Activated effector memory CD4-positive, alpha-beta T cell treated with Interleukin-2 at 50 U/mL for 16 hours (primary cell): ENCODE measurements around the gene THRAP3.
A peak's percentile ranks its signal among the peaks of the same experiment; 100 is the strongest.

Experiments
- DNase-seq: peaks from one replicate; pipeline ENCODE4 v3.0.0-alpha.2; 2020

THRAP3 gene

DNA sequence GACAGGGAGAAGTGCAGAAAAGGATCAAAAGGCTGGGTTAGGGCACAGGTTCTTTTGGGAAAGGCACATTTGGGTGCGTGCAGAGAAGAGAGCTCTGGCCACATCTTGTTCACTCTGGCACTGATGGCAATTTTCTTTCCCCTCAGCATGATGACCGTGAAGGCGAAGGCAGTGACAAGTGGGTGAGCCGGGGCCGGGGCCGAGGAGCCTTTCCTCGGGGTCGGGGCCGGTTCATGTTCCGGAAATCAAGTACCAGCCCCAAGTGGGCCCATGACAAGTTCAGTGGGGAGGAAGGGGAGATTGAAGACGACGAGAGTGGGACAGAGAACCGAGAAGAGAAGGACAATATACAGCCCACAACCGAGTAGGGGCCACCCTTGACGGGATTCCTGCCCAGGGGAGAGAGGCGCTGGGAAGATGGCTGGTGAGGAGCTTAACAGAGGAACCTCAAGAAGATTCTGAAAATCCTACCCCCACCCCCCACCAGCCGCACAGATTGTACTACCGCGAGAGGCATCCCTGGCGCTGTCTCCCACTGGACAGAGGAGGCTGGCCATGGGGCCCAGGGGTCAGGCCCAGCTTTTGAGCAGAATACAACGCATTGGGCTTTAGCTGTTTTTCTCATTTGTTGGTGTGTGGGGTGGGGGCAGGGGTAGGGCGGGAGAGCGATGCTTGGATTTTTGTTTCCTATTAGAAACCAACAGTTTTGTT, 79.6 kb downstream of the THRAP3 start:
- no peak for DNase-seq

DNA sequence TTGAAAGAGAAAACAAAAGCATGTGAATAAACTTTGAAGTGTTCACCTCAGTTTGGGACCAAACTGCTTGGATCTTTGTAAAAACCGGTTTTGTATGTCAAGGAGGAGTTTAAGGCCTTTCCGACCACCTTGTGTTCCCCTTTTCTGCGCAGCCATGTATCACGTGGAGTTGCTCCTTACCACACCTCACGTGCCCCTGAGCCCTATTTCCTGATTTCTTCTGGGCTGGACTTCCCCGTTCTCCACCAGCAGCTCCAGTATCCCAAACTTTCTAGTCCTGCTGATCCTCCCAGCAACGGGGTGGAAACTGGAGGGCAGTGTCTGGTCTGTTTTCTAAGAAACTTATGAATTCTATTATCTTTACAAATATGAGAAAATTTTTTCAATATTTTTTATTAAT, 80.3 kb downstream of the THRAP3 start:
- no peak for DNase-seq

DNA sequence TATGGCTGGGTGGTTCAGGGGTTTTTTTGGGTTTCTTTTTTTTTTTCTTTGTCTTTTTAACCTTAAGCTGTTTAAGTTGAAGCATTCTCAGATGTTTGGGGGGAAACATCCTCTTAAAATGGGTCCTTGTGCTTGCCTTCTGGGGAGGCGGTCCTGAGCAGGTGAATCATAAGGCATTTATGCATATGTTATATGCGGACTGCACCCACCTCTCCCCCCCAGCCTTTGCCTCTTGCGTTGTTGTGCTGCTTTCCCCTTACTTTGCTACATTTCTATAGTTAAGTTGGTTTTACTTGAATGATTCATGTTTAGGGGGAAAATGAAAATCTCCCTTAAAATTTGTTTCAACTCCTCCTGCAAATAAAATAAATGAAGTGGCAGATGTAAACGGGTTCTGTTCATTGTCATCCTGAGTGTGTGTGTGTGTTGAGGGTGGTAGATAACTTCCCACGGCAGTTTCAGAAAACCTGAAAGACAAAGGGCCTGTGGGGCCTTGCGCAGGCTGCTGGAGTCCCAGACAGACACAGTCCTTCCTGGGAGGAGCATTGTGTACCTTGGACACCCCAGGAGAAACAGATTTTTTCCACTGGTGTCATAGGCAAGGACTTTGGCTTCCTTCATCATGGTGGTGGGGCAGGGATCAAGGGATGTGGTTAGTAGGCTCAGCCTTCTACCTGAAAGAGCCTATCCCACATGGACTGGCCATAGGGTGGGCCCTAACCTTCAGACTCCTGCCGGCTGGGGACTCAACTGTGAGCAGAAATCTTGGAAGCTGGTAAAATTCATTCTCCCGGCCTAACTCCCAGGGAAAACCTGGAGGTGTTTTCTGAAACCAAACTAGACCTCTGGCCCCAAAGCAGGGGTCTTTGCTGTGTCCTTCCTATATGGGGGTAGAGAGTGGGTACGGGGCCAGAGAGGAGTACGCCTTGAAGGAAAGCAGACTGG, 81.0 kb downstream of the THRAP3 start:
- DNase-seq = no peak

DNA sequence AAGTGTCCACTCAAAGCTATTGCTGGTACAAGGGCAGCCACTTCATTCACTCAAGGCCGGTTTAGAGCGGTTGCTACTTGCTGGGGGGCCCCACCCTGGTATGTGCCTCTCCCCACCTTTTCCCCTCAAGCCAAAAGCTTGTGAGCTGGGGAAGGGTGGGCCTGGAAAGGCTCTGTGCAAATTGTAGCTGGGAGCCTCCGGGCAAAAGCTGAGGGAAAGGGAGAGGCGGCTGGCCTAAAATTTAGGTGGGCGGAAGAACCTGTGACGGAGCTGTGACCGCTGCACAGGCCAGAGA, 81.6 kb downstream of the THRAP3 start:
- DNase-seq = no peak

DNA sequence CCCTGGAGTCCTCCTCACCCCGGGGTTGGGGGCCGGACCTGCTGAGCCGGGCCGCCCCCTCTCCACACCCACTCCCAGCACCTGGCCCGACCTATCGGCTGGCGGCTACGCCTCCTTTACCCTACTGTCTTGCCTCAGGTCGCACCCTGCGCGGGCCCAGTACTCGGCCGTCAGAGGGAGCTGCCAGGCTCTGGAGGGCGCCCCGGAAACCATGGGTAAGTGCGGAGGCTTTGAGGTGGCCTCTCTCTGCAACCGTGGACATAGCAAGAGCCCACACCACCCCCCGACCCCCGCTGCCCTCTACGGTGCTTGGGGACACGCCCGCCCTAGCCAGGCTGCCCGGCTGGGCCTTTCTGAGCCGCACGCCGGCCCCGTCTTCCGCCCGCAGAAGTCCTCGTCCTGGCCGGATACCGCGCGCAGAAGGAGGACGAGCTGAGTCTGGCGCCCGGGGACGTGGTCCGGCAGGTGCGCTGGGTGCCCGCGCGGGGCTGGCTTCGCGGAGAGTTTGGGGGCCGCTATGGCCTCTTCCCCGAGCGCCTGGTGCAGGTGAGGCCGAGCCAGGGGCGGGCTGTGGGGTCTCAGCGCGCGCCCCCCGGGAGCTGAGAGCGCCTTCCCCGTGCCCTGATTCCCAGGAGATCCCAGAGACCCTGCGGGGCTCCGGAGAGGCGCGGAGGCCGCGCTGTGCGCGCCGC, 82.1 kb downstream of the THRAP3 start, which contains the start of gene SH3D21:
SH3D21 (plus strand) TSS at position 159 of the 692 bp plus-strand sequence; CDS start at position 212, 53 bp downstream.
- peak; percentile 33 for DNase-seq

DNA sequence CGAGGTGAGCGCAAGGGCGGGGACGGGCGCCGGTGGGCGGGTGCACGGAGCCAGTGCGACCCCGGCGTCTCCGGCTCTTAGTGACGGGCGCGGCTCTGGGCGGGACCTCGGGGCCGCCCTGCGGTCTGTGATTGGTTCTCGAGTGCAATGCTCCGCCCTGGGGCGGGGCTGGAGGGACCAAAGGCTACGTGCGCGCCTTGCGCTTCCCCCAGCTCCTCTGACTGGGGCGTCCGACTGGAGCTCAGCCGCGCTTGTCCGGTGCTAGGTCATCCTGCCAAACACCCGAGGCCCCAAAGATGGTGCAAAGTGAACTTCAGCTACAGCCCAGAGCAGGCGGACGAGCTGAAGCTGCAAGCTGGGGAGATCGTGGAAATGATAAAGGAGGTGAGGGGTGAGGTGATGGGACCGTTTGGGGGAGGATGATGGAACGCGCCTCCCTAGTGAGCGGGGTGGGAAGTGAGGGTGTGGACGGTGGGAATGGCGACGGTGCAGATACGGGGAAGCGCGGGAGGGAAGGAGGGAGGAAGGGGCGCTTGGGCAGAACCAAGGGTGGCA, 82.7 kb downstream of the THRAP3 start:
- peak; percentile 92 for DNase-seq

DNA sequence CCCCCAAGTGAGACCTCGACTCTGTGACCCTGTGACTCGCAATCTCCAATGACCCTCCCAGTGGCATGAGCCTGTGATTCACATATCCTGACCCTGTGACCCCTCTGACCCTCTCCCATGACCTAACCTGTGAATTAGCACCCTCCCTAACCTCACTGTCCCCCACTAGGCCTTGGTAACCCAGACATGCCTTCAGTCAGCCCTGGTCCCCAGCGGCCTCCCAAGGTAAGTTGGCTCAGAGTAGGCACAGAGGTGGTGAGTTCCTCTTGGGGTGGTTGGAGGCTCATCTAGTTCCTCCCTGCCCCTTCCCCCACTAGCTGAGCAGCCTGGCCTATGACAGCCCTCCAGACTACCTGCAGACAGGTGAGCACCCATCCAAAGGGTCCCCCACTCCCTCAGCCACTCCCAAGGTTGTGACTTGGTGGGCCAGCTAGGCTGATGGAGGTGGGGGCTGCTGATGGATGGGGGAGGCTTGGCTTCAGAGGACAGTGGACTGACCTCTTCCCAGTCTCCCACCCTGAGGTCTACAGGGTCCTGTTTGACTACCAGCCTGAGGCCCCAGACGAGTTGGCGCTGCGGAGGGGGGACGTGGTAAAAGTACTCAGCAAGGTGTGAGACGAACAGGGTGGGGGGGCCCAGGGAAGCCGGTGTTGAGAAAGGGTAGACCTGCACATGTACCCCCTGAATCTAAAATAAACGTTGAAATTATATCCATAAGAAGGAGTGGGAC, 83.5 kb downstream of the THRAP3 start:
- DNase-seq = no peak

DNA sequence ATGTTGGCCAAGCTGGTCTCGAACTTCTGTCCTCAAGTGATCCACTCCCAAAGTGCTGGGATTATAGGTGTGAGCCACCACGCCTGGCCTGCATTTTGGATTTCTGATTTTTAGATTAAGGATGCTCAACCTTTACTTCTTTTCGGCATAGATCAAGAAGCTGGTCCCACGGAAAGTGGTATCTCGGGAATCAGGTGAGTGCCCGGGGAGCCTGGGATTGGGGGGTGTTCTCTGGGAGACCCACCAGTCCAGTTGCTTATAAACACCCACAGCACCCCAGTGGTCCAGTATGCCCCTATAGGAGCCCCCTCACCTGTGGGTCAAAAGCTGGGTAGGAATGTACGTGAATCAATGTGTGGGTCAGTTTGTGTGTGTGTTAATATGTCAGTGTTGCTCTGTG, 85.2 kb downstream of the THRAP3 start:
- no peak for DNase-seq

DNA sequence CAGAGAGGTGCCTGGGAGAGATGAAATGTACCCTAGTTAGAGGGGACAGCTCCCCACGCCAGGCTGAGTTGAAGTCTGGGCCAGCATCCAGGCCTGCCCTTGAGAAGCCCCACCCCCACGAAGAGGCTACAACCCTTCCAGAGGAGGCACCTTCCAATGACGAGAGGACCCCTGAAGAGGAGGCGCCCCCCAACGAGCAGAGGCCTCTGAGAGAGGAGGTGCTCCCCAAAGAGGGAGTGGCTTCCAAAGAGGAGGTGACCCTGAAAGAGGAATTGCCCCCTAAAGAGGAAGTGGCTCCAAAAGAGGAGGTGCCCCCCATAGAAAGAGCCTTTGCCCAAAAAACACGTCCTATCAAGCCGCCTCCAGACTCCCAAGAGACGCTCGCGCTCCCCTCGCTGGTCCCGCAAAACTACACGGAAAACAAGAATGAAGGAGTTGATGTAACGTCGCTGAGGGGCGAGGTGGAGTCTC, 96.1 kb downstream of the THRAP3 start:
- DNase-seq = no peak

DNA sequence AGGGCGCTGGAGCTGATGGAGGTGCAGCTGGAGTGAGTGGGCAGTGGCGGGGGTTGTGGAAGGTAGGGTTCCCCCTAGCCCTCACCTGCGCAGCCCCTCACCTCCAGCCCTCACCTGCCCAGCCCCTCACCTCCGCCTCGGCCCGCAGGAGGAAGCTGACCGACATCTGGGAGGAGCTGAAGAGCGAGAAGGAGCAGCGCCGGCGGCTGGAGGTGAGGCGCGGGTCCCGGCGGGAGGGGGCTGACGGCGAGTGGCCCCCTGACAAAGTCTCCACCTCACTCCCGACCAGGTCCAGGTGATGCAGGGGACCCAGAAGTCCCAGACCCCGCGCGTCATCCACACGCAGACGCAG, 96.5 kb downstream of the THRAP3 start:
- no peak for DNase-seq

DNA sequence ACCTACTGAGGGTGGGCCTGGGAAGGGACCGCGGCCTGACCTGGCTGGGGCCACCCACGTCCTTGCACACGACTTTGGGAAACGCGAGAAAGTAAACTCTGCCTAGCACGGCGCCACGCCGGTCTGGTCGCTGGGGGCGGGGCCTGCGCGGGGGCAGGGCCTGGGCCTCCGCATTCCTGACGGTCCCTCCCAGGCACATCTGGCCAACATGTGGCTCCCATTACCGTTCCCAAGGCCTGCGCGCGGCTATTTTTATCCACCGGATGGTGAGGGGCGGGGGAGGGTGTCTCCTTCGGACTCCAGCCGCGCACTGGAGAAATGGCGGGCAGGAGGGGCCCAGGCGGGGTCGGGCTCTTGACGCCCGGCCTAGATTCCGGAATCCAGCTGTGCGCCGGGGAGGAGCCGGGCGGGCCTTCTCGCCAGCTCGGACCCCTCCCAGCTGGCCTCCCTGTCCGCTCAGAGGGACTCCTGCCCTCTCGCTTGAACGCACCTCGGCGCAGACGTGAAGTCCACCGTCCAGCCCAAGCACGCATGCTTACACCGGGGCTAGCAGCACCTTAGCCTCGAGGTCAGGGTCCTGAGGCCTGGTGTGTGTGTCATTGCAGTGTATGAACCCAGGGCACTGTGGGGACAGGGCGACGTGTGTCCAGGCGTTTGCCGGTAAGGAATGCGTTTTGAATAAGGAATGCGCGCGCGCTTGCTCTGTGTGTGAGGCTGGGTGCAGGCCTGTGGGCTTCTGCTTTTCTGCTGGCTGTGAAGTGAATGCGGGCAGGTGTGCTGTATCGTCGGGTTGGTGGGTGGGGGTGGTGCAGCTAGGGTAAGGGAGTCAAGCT, 97.1 kb downstream of the THRAP3 start:
- no peak for DNase-seq

DNA sequence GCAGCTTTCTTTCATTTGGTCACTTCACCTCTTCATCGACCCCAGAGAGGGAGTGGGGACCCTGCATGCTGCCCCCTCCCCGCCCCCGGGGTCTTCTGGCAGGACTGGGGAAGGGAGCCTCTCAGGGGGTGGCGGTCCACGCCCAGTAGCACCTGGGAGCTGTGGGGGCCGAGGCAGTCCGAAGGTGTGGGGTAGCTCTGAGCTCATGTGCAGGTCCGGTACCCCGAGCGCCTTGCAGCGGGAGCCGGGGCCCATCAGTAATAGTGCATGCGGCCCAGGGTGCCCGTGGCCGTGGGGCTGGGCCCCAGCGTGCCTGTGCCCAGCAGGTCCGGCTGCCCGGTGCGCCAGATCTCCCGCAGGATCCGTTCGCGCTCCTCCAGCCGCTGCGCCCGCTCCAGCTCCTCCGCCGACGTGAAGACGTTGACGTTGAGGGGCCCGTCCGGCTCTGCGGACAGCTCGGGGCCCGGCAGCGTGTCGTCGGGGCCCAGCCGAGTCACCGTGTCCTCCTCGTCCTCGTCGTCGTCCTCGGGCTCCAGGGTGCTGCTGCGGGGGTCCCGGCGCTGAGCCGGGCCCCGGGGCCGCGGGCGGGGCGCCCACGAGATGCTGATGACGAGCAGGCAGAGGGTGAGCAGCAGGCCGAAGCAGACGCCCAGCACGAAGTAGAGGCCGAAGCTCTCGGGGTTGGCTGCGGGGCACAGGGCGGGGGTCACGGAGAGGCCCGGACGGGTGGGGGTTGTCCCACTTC, 98.0 kb downstream of the THRAP3 start:
- no peak for DNase-seq

DNA sequence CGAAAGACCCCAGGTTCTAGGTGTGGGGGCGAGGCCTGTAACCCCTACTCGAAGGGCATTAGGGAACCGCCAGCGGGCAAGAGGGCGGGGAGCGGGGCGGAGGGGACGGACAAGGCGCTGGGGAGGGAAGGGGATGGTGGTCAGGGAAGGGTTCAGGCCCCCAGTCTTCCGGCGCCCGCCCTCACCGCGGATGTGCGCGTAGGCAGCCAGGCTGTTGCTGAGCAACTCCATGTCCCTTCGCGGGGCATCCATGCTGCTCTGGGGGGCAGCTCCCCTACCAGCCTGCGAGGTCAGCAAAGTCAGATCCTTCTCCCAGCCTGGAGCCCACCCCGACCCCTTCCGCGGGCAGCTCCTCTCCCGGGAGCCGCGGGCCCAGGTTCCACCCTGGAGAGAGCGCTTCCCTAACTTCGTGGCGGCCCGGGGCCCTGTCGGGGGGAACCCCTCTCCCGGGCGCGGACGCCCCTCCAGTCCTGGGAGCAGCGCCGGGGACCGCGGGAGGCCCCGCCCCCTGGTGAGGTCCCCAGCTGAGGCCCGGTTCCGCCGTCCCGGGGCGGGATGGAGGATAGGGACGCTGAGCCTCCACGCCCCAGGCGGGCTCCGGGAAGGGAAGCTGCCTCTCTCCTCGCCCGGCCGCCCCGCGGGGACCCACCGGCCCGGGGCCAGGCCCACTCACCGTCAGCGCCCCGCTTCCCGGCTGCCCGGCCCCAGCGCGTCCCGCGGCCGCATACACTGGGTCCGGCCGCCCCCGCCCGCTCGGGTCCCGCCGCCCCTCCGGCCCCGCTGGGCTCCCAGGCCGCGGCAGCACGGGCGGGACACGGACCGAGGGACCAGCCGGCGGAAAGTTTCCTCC, 98.8 kb downstream of the THRAP3 start:
- DNase-seq = peak; percentile 8

DNA sequence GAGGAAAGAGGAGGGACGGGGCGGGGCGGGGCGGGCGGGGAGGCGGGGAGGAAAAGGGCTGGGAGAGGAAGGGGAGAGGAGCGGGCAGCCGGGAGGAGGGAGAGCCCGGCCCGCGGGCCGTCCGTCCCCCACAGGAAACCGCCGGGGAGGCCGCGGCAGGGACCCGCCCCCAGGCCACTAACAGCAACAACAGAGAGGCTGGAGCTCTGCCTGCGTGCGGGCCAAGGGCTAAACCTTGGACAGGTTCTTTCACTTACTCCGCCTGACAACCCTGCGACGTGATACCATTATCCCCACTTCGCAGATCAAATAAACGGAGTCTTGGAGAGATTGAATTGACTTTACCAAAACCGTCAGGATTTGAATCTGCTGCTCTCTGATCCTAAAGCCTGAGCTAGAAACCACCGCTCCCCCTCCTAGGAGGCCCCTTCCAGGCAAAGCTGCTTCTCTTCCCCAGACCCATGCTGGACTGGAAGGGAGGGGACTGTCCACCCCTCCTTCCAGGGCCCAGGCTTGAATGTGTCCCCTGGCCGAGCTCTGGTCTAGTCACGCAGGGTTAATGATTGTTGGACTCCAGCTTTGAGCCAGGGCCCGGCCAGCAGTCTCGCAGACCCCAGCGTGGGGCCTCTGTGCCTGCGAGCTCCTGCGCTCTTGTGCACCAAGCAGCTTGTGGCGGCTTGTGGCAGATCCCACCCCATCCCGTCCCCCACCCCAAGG, 99.6 kb downstream of the THRAP3 start, which contains the start of gene EVA1B:
EVA1B (minus strand) TSS at position 10 of the 717 bp plus-strand sequence. CDS start 608 bp downstream, outside the sequence.
- peak; percentile 35 for DNase-seq

DNA sequence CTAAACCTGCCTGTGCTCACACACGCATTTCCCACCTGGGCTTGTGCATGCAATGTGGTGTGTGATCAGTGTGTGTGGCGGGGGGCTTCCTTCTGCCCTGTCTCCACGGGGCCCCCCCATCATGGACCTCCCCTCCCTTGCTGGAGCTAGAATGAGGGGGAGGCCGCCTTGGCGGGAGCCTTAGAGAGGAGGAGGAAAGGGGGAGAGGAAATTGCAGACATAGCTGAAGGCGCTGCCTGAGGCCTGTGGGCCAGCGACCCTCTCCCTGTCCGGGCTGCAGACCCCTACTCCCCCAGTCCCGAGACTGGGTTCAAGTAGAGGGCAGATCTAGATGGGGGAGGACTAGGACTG, 100.1 kb downstream of the THRAP3 start:
- no peak for DNase-seq

DNA sequence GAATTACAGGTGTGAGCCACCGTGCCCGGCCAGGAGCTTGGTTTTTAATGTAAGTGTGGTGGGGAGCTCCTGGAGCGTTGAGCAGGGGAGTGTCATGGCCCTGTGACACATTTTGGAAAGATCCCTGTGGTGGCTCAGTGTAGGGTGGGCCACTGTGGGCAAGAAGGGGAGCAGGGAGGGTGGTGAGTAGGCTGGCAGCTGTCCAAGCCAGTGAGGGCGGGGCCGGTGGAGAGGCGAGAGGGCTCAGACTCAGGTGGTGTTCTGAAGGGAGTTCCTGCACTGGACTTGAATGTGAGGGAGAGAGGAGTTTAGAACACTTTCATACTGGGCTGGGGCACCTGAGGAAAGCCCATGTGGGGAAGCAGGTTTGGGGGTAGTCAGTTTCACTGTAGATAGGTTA, 102.3 kb downstream of the THRAP3 start:
- DNase-seq = no peak

DNA sequence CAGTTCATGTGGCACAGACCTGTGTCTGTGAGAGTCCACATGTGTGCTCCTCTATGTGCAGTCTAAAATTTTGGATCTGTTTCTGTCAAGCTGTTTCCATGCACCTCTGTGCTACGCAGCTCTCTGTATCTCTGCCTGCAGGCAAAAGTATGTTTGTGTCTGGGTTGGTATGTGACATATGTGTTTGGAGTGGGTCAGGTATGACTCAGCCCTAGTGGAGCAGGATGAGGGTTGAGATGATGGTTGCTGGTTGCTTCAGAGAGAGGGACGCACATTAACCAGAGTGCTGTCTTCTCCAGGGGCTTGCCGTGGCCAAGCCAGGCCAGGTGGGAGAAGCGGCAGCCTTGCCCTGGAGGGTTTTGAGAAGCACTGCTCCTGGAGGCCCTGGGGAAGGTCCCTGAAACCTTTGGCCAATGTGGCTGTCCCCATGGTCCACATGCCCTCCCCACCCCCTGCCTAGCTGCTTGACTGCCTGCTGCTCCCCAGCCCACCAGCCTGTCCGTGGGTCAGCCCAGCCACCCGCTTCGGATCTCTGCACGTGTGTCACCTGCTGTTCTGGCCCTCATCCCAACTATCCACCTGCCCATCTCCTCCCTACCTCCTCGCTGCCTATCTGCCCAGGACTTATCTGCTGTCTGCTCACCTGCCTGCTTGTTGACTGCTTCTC, 103.3 kb downstream of the THRAP3 start:
- no peak for DNase-seq

DNA sequence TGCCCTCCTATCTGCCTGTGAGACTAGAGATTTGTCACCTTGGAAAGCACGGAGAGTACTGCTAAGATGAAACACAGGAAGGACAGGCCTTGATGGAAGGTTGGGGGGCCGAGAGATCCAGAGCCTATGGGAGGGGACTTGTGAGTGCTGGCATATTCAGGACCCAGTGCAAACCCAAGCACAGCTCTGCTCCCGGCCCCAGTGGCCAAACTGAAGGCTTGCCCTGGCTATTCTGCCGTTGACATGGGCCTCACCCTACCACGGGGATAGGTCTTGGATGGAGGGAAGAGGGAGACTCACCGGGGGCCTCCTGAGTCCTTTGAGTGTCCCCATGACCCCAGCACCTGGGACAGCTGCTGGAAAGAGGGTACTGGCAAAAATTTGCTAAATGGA, 103.8 kb downstream of the THRAP3 start:
- no peak for DNase-seq

DNA sequence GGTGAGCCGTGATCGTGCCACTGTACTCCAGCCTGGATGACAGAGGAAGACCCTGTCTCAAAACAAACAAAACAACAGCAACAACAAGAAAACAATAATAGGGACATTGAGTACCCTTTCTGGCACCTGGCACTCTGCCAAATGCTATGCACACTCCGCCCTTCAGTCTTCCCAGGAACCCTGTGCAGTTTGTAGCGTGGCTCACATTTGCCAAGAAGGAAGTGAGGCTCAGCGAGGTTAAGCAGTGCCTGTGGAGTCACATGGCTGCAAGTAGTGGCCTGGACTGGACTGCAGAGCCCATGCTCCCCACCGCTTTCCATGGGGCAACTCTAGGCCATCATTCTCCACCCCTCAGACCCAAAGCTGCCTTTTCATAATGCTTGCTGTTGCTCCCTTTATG, 104.5 kb downstream of the THRAP3 start:
- DNase-seq = no peak
